Prostate gland (tissue), 2 donors: ENCODE measurements around the gene TMED7.

Source experiments
- CTCF ChIP-seq, 4 experiments: fragments of 200-600 bp in 2 of 4; fragments of 450-650 bp in 2 of 4; sonication (generic) in 2 of 4; IDR thresholded peaks; 1 replicate in 3 of 4; 2 replicates in 1 of 4; pipeline ENCODE4 v1.5.1; 2016 to 2019; ENCODE audit warnings: antibody characterized with exemption in 4 of 4, mild to moderate bottlenecking in 2 of 4, moderate library complexity in 2 of 4
- POLR2A ChIP-seq: fragments of 450-650 bp; IDR thresholded peaks from one replicate; pipeline ENCODE4 v1.6.1; 2016; ENCODE audit warnings: antibody characterized with exemption, mild to moderate bottlenecking

GRCh38 chr5:115607935-115608334 lies 17.9 kb downstream of the TMED7 start:
- no peak for TF ChIP-seq CTCF (IDR thresholded peaks at IDR 0.05)
- no peak for TF ChIP-seq POLR2A
